ENCODE data around the gene MYO18B. TPM values are rescaled to one million over a fixed set of nuclear protein-coding genes. Genes with fewer than 3 reads are reported as not detected.

Gene MYO18B
- total RNA-seq, 2 donors from 2014 or later = 0.43 to 1.0 TPM

DNA sequence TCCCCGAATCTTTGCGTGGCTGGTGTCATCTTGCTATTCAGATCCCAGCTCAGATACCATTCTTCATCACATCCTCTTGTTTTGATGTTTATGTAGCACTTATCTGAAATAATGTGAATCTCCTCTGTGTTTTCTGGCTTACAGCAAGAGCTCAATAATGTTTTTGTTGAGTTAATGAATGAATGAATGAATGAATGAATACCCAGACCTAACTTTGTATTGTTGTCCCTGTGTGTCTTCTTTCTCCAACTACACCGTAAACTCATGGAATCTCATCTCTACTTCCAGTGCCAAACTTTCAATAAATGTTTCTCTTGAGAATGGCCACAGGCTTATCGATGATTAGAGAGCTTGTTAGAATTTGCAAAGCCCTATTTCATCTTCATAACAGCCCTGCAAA lies 110.2 kb downstream of the MYO18B start:
- Mint-ChIP-seq H3K9me3 (no peaks in the 10 kb centered on the region), H3K36me3 (no peaks in the 10 kb centered on the region), H3K27me3 (peaks cover 12 to 13% of the 10 kb centered on the region in 2 donors), H3K4me3 (no peak overlapping the region), H3K4me1 (ENCODE audit: low read depth in 2 of 2) (no peaks in the 10 kb centered on the region), H3K27ac (no peak overlapping the region)
- DNase-seq (ENCODE audit: low spot score) = no peak
- no peak for ATAC-seq

DNA sequence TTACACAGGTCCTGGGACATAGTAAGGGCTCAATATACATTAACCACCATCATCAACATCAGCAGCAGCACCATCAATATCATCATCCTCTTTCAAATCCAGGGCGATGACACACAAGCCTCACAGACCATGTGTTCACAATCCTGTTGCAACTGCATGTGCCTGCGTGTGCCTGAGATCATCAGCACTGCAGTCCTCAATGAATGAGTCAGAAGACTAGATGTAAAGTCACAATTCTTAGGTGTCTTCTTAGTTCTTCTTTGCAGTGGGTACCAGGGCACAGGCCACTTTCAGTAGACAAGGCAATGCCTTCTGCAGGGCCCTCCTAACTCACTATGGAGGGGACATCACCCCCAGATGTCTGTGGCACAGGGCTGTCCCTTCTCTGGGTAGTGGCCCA lies 111.1 kb downstream of the MYO18B start:
- ATAC-seq (no peak), DNase-seq (ENCODE audit: low spot score) (peak; percentile 39)
- Mint-ChIP-seq H3K9me3 (no peaks in the 10 kb centered on the region), H3K27me3 (peaks cover 12 to 13% of the 10 kb centered on the region in 2 donors), H3K4me1 (ENCODE audit: low read depth in 2 of 2) (no peaks in the 10 kb centered on the region), H3K4me3 (no peak overlapping the region), H3K27ac (no peak overlapping the region), H3K36me3 (no peaks in the 10 kb centered on the region)

DNA sequence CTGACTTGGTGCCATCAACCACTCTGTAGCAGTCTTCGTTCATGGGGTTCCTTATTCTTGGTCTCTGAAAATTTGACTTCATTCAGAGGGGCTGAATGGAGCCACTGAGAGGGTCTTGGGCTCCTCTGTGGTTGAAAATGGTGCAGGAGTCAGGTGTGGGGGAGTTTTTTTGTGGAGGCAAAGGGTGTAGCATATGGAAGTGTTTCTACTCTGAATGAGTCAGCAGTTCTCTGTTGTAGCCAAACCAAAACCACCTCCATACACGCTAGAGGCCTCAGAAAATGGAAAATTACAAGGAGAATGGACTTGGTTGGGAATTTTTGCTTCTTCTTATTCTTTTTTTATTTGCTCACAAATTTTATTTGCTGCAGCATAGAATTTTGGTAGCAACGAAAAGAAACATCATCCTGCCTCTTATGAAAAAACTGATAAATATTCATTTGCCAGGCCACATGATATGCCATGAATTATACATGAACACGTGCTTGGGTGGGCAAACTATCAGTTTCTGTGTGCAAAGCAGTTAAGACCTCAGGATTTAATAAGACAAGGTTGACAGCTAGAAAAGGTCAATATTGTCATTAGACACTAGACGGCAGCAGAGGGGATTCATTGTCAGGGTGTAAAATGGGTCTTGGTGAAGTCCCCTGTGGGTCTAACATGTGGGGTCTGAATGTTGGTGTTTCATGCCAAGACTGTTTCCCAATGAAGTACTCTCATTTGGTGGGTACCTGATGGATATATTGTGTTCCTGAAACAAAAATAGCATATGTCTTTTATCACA lies 111.7 kb downstream of the MYO18B start:
- Mint-ChIP-seq H3K4me3 (no peak overlapping the region), H3K4me1 (ENCODE audit: low read depth in 2 of 2) (no peaks in the 10 kb centered on the region), H3K27ac (no peak overlapping the region), H3K9me3 (no peaks in the 10 kb centered on the region), H3K27me3 (peaks cover 12 to 13% of the 10 kb centered on the region in 2 donors), H3K36me3 (no peaks in the 10 kb centered on the region)
- peak; percentile 6 for DNase-seq (ENCODE audit: low spot score)
- ATAC-seq = no peak

DNA sequence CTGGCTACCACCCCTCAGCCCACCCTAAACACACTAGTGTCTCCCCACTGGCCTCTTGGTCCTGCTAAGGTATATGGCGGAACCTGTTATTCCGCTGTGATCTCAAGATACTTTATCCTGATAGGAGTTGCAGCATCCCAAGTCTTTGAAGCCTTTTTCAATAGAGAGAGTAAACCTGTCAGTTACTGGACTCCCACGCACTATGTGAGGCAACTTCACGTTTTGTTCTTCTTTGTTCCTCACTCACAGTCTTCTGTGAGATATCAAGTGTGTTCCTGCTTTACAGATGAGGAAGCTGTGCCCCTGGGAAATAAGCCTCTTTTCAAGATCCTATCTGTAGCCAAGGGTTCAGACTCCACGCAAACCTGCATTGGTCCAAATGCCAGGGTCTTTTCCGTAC lies 127.8 kb downstream of the MYO18B start:
- ATAC-seq (no peak), DNase-seq (ENCODE audit: low spot score) (no peak)
- Mint-ChIP-seq H3K4me1 (ENCODE audit: low read depth in 2 of 2) (no peaks in the 10 kb centered on the region), H3K27ac (no peak overlapping the region), H3K27me3 (peaks cover 6 to 11% of the 10 kb centered on the region in 2 donors), H3K36me3 (no peaks in the 10 kb centered on the region), H3K9me3 (no peaks in the 10 kb centered on the region), H3K4me3 (no peak overlapping the region)

DNA sequence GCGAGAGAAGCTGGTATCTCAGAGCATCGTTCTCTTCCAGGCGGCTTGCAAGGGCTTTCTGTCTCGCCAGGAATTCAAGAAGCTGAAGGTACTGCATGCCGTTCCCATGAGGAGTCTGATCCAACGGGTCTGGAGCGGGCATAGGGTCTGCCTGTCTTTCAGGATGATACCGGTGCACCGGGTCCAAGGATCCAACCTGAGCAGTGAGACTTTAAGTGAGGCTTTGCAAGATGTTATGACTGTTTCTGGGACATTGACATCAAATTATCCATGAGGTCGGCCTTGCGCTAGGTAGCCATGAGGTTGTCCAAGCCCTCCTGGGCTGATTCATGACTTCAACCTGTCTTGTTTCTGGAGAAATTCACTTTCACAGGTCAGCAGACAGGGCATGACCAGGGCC lies 132.3 kb downstream of the MYO18B start:
- Mint-ChIP-seq H3K9me3 (no peaks in the 10 kb centered on the region), H3K4me3 (no peak overlapping the region), H3K27me3 (peaks cover 19 to 25% of the 10 kb centered on the region in 2 donors), H3K36me3 (no peaks in the 10 kb centered on the region), H3K4me1 (ENCODE audit: low read depth in 2 of 2) (no peaks in the 10 kb centered on the region), H3K27ac (no peak overlapping the region)
- DNase-seq (ENCODE audit: low spot score) (no peak), ATAC-seq (no peak)

DNA sequence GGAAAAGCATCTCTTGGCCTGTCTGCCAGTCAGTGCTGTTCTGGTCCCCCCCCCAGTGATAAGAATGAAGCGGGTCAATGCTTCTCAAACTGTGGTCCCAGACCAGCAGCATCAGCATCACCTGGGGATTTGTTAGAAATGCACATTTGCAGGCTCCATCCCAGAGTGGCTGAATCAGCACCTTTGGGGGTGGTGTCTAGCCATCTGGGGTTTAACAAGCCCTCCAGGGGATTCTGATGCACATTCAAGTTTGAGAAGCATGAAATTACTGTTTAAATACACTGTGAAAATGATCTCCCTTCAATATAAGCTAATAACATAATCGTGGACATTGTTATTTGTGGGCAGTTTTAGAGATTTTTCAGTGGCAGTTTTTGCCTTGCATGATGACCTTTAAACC lies 133.5 kb downstream of the MYO18B start:
- H3K9me3 Mint-ChIP-seq = no peaks in the 10 kb centered on the region
- no peaks in the 10 kb centered on the region for H3K4me1 Mint-ChIP-seq (ENCODE audit: low read depth in 2 of 2)
- H3K36me3 Mint-ChIP-seq = no peaks in the 10 kb centered on the region
- no peak overlapping the region for H3K4me3 Mint-ChIP-seq
- ATAC-seq (no peak), DNase-seq (ENCODE audit: low spot score) (no peak)
- no peak overlapping the region for H3K27ac Mint-ChIP-seq
- peaks cover 18 to 34% of the 10 kb centered on the region in 2 donors for H3K27me3 Mint-ChIP-seq

DNA sequence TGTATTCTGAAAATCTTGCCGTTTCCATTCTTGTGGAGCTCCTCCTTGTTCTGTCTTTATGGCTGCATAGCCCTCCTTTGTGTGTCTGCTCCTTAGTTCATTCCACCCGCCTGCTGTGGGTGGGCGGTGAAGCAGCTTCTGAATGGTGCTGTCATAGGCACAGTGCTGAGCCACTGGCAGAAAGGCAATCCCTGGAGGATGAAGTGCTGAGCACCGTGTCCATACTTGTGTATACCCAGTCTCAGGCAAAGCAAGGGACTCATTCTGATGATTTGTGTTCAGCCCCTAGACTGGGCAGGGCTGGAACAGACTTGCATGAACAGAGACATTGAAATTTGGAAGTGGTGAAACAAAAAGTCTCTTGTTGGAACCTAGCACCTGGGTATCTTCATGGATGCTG lies 134.9 kb downstream of the MYO18B start:
- ATAC-seq (no peak), DNase-seq (ENCODE audit: low spot score) (no peak)
- H3K27ac Mint-ChIP-seq = no peak overlapping the region
- no peaks in the 10 kb centered on the region for H3K36me3 Mint-ChIP-seq
- no peaks in the 10 kb centered on the region for H3K4me1 Mint-ChIP-seq (ENCODE audit: low read depth in 2 of 2)
- peaks cover 22 to 44% of the 10 kb centered on the region in 2 donors for H3K27me3 Mint-ChIP-seq
- H3K4me3 Mint-ChIP-seq = no peak overlapping the region
- H3K9me3 Mint-ChIP-seq = no peaks in the 10 kb centered on the region

DNA sequence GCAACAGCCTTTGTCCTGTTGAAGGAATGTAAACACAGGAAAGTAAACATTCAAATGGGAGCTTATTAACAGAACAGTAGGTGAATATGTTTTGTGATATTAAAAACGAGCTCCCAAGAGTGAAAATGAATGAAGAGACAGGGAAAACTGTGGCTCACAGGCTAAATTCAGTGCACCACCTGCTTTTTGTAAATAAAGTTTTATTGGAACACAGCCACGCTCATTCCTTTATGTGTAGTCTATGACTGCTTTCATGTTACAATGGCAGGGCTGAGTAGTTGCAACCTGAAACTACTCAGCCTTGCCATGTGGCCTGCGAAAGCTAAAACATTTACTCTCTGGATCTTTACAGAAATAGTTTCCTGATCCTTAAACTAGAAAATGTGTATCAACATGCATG lies 136.9 kb downstream of the MYO18B start:
- ATAC-seq (no peak), DNase-seq (ENCODE audit: low spot score) (no peak)
- H3K9me3 Mint-ChIP-seq = no peaks in the 10 kb centered on the region
- no peak overlapping the region for H3K27ac Mint-ChIP-seq
- H3K36me3 Mint-ChIP-seq = no peaks in the 10 kb centered on the region
- no peak overlapping the region for H3K4me3 Mint-ChIP-seq
- peaks cover 24 to 44% of the 10 kb centered on the region in 2 donors for H3K27me3 Mint-ChIP-seq
- no peaks in the 10 kb centered on the region for H3K4me1 Mint-ChIP-seq (ENCODE audit: low read depth in 2 of 2)

DNA sequence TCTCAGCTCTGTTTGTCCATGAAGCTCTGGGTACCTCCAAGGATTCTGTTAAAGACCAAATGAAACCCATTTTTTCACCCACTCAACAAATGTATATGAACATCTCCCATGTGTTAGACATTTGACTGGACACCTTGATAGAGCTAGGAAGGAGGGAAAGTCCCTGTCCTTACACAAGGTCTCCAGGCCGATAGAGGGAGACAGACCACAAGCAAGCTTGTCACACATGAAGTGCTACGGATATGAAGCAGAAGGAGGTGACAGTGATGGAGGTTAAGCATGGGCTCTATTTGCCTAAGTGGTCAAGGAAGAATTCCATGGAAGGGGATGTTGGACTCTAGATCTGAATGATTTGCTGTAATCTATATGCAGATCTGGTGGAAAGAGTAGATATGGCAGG lies 138.5 kb downstream of the MYO18B start:
- Mint-ChIP-seq H3K36me3 (no peaks in the 10 kb centered on the region), H3K4me1 (ENCODE audit: low read depth in 2 of 2) (no peaks in the 10 kb centered on the region), H3K27me3 (peaks cover 24 to 49% of the 10 kb centered on the region in 2 donors), H3K4me3 (no peak overlapping the region), H3K9me3 (no peaks in the 10 kb centered on the region), H3K27ac (no peak overlapping the region)
- ATAC-seq = no peak
- DNase-seq (ENCODE audit: low spot score) = no peak

DNA sequence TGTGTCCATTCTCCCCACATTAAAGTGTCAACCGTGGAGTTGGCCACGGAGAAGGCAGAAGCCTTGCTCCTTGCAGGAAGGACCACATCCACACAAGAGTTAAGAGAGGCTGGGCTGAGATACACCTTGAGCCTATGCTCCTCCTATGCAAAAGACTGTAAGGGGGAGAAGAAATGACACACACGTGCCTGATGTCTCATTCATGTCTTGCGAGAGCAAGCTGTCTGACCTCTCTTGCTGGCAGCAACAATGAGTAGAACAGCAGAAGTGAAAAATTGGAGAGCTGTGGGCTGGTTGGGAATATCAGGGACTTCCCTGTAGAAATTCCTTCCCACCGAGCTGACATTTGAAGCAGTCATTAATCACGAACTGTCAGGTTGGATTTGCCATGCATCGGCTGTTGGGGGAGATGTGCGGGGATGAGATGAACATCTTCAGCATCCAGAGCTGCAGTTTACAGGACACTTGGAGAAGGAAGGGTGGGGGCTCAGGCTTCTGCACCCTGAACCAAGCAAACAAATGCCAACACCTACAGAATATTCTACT lies 139.3 kb downstream of the MYO18B start:
- H3K4me3 Mint-ChIP-seq = no peak overlapping the region
- no peak overlapping the region for H3K27ac Mint-ChIP-seq
- peaks cover 18 to 42% of the 10 kb centered on the region in 2 donors for H3K27me3 Mint-ChIP-seq
- no peaks in the 10 kb centered on the region for H3K9me3 Mint-ChIP-seq
- no peaks in the 10 kb centered on the region for H3K36me3 Mint-ChIP-seq
- no peak for ATAC-seq
- no peaks in the 10 kb centered on the region for H3K4me1 Mint-ChIP-seq (ENCODE audit: low read depth in 2 of 2)
- DNase-seq (ENCODE audit: low spot score) = no peak

DNA sequence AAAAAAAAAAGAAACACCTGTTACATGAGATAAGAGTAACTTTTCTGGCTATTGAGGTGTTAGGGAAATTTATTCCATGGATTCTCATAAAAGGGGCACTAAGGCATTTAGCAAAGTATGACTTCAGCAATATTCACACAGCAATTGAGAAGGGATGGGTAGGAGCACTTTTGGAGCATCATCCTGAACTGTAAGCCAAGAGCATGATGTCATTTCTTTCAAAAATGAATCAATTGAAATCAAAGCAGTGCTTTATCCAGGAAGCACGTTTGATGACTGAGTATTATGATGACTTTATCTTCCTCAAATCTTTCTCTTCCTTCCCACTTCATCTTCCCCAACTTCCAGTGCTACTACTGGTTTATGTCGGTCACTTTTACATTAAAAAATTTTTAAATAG lies 140.4 kb downstream of the MYO18B start:
- no peaks in the 10 kb centered on the region for H3K4me1 Mint-ChIP-seq (ENCODE audit: low read depth in 2 of 2)
- DNase-seq (ENCODE audit: low spot score) (no peak), ATAC-seq (no peak)
- no peak overlapping the region for H3K27ac Mint-ChIP-seq
- peaks cover 22 to 34% of the 10 kb centered on the region in 2 donors for H3K27me3 Mint-ChIP-seq
- no peak overlapping the region for H3K4me3 Mint-ChIP-seq
- no peaks in the 10 kb centered on the region for H3K9me3 Mint-ChIP-seq
- no peaks in the 10 kb centered on the region for H3K36me3 Mint-ChIP-seq

DNA sequence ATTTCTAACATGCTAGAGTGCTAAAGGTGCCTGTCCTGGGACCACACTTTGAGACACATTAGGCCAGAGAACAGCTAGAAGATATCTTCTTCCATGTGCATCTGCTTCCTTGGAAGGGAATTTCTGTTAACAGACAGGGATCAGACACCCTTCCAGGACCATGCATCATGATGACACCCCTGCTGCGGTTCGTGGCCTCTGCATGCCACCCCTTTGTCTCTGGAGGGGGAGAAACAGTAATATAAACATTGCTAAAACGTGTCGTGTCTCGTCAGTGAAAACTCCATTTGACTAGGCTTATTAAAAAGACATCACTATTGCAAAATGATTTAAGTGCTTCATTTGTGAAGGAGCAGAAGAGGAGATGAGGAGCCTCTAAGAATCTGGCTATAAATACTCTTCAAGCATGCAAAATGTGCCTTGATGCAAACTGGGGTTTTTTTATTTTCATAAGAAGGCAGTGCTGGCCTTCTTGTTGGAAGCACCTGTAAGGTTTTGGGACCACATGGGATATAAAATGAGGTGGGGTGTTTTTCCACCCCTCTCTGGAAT lies 141.6 kb downstream of the MYO18B start:
- peaks cover 21 to 26% of the 10 kb centered on the region in 2 donors for H3K27me3 Mint-ChIP-seq
- H3K36me3 Mint-ChIP-seq = no peaks in the 10 kb centered on the region
- no peak overlapping the region for H3K27ac Mint-ChIP-seq
- ATAC-seq (no peak), DNase-seq (ENCODE audit: low spot score) (no peak)
- H3K4me1 Mint-ChIP-seq (ENCODE audit: low read depth in 2 of 2) = no peaks in the 10 kb centered on the region
- H3K9me3 Mint-ChIP-seq = no peaks in the 10 kb centered on the region
- H3K4me3 Mint-ChIP-seq = no peak overlapping the region

DNA sequence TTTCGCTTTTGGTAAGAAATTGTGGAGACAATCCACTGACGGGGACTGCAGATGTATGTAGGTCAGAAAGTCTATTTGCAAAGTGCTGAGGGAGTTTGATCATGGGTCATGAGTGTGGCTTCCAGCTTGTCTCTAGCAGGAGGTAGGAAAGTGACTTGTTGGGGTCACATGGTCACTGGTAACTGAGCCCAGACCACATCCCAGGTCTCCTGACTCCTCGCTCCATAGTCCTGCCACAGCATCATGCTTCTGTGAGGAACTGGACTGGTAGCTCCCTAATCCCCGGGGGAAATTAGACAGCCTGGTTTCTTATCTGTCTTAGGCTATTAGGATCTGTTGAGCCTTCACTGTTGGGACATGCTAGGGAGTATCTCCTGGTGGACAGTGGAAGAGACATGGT lies 142.1 kb downstream of the MYO18B start:
- no peaks in the 10 kb centered on the region for H3K9me3 Mint-ChIP-seq
- no peak overlapping the region for H3K4me3 Mint-ChIP-seq
- ATAC-seq = no peak
- no peak for DNase-seq (ENCODE audit: low spot score)
- H3K27ac Mint-ChIP-seq = no peak overlapping the region
- H3K4me1 Mint-ChIP-seq (ENCODE audit: low read depth in 2 of 2) = no peaks in the 10 kb centered on the region
- no peaks in the 10 kb centered on the region for H3K36me3 Mint-ChIP-seq
- peaks cover 24 to 26% of the 10 kb centered on the region in 2 donors for H3K27me3 Mint-ChIP-seq

DNA sequence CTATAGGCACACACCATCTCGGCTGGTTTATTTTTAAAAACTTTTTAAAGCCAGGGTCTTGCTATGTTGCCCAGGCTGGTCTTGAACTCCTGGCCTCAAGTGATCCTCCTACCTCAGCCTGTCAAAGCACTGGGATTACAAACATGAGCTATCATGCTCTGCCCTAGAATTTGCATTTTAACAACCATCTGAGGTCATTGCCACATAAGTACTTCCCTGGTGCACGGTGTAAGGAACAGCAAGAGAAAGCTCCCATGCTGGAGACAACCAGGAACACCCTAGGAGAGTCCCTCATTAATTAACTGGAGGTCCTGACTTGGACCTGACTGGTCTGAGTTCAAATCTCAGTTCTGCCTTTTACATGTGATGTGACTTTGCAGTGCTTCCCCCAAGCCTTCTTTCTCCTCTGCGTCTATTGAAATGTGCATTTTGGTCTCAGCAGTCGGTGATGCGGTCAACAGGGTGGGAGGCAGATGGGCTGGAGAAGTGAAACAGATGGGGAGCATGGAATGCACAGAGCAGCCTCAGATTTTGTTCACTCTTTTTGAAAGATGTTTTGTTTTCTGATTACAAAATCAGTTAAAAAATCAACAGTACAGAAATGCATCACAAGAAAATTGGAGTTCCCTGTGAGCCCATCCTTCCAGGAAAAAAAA lies 146.5 kb downstream of the MYO18B start:
- H3K4me3 Mint-ChIP-seq = no peak overlapping the region
- H3K9me3 Mint-ChIP-seq = no peaks in the 10 kb centered on the region
- DNase-seq (ENCODE audit: low spot score) = no peak
- no peak for ATAC-seq
- peaks cover 9 to 17% of the 10 kb centered on the region in 2 donors for H3K27me3 Mint-ChIP-seq
- no peaks in the 10 kb centered on the region for H3K4me1 Mint-ChIP-seq (ENCODE audit: low read depth in 2 of 2)
- no peak overlapping the region for H3K27ac Mint-ChIP-seq
- H3K36me3 Mint-ChIP-seq = no peaks in the 10 kb centered on the region
